GM10847 (cell line): Measurements from ENCODE around the gene VWA3B.

Source experiments
- POLR2A ChIP-seq: IDR thresholded peaks from 2 replicates; pipeline ENCODE4 v1.6.1; 2011; ENCODE audit not compliant: insufficient read length; ENCODE audit errors: extremely low read depth

Gene VWA3B

GRCh38 chr2:98070081-98070480 is 16.9 kb upstream of the VWA3B start:
- no peak for TF ChIP-seq POLR2A

DNA sequence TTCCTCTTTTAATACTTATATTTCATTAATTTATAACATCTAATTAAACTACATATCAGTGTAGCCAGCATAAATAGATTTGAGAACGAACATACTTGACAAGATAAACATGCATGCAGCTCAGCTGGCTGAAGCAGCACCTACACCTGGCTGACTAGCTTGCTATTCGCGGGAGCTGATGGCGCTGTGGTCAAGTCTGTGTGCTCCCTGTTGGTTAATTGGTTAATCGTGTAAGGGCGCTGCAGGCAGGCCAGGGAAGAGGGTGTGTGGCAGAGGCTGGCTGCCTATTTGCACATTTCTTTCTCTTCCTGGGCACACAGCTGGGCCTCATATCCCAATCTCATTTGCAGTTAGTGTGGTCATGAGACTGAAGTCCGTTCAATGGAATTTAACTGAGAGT is 14.5 kb upstream of the VWA3B start:
- TF ChIP-seq POLR2A, result no peak

DNA sequence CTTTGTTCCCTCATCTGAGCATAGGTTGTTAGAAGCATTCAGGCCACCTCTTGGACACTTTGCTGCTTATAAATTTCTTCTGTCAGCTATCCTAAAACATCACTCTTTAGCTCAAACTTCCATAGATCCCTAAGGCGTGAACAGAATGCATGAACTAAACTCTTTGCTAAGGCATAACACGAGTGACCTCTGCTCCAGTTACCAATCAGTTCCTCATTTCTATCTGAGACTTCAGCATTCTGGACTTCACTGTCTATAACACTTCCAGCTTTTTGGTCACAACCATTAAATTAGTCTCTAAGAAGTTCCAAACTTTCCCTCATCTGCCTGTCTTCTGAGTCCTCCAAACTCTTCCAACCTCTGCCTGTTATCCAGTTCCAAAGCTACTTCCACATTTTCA is 8.3 kb upstream of the VWA3B start:
- TF ChIP-seq POLR2A, result no peak

GRCh38 chr2:98084151-98084868 is 2.7 kb upstream of the VWA3B start:
- no peak for TF ChIP-seq POLR2A

DNA sequence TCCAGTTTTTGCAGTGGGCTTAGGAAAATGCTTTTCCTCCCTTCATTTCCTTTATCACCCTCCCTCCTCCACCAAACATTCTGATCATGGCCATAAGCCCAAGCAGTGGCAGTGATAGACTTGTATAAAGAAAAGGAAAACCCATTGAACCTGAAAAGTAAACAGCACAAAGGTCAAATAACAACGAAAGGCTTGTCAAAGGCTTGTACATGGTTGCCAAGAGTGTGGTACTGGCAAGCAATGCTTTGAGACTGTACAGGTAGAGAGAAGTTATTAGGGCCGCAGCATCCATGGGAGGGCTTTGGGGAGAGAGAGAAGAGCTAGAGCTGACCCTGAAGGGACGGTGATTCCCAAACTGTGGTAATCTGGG is 2.1 kb upstream of the VWA3B start:
- no peak for TF ChIP-seq POLR2A

DNA sequence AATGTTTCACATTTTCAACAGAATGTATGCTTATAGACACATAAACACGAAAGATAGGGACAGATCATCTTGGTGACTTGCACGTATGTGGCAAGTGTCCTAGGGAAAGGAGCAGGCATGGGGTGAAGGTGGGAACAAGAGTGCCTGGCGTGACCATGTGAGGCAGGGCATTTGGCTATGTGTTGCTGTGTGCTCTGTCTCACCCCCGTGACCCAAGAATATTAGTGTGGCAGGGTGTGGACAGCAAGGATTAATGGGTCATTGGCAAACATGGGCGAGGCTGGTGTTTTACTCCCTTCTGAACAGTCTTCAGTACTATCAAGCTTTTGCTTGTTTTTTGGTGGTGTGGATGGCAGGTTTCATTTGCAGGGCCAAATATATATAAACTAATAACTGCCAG is 1.3 kb upstream of the VWA3B start:
- no peak for TF ChIP-seq POLR2A

DNA sequence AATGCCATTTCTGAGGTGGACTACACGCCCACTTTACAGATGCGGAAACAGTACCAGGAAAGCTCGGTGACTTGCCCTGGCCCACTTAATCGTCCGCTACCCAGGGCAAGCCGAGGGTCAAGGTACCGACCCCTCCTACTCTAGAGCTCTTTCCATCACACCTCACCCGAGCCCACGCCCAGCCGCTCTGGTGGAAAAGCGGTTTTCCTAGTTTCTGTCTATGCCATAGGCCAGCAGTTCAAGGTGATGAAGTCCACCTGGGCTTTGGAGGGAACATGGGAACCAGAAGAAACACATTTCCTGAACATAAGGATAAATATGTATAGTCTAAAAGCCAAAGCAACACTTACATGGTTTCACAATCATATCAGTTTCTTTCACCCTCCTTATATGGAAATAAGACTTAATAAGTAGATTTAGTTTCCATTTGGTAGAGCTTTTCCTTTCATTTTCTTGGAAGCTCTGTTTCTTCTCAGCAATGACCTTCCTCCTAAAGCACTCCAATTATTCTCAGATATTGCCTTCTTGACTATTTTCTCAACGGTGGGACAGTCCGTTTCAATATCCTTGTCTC is 567 bp downstream of the VWA3B start:
- no peak for TF ChIP-seq POLR2A

GRCh38 chr2:98088261-98088660 is 1.3 kb downstream of the VWA3B start:
- TF ChIP-seq POLR2A, result no peak

- no peak for TF ChIP-seq POLR2A
These were observed 3.0 kb downstream of the VWA3B start for GRCh38 chr2:98089941-98090340.

DNA sequence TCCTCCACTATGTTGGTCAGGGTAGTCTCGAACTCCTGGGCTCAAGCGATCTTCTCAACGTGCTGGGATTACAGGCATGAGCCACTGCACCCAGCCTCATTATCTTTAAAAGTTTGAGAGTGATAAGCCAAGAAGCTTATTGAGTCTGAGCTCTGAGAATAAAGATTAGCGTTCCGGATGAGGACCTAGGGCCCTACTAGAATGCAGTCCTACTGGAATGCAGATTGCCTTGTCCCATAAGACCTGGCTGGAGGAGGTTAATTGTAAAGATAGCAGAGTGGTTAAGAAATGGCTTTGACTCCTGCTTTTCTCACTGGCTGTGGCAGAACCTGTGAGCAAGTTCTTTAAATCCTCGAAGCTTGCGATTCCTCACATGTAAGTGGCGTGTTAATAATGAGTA is 4.0 kb downstream of the VWA3B start:
- TF ChIP-seq POLR2A, result no peak

- TF ChIP-seq POLR2A, result no peak
These were observed 4.8 kb downstream of the VWA3B start for GRCh38 chr2:98091738-98092137.

- no peak for TF ChIP-seq POLR2A
These were observed 6.2 kb downstream of the VWA3B start for GRCh38 chr2:98093146-98093545.

DNA sequence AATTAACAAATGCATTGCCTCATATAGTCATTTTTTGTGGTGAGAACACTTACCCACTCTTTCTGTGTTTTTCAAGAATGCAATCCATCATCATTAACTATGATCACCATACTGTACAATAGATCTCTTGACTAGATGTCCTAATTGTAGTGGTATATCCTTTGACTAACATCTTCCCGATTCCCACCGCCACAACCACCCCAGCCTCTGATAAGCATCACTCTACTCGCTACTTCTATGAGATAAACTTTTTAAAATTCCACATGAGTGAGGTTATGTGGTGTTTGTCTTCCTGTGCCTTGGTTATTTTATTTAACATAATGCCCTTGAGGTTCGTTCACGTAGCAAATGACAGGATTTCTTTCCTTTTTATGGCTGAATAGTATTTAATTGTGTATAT is 6.6 kb downstream of the VWA3B start:
- no peak for TF ChIP-seq POLR2A

DNA sequence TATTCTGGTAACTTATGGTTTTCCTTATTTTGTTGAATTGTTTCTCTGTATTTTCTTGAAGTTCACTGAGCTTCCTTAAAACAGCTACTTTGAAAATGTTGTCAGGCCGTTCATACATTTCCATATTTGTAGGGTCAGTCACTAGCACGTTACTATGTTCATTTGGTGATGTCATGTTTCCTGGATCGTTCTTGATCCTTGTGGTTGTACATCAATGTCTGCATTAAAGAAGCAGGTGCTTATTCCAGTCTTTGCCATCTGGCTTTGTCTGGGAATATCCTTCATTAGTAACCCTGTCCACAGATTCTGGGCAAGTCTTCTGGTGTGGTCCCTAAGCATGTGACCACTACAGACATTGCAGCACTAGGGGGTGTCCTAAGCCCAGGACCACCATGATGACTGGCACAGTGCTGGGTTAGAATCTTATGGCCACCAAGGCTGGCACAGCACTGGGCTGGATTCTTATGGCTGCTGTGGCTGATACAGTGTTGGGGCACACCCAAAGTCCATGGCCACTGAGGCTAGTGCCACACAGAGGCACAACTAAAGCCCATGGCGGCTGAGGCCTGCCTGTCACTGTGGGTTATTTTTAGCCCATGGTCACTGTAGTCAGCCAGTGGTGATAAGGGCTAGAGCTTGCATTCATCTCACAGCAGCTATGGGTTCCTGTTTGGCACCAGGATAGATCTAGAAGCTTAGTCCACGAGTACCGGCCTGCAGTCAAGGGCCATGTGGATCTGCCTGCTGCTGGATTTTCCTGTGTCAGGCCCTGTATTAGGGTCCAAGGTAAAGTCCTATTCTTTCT is 13.2 kb downstream of the VWA3B start:
- TF ChIP-seq POLR2A, result no peak

- no peak for TF ChIP-seq POLR2A
These were observed 15.9 kb downstream of the VWA3B start for GRCh38 chr2:98102878-98103277.

- TF ChIP-seq POLR2A, result no peak
These were observed 21.1 kb downstream of the VWA3B start for GRCh38 chr2:98108110-98108509.
